ENCODE measurements around the gene CELF4. TPM values are rescaled to one million over a fixed set of nuclear protein-coding genes. Genes with fewer than 3 reads are reported as not detected.

CELF4 gene
- polyA plus RNA-seq, 1 experiment, result not detected

GRCh38 chr18:37351110-37351509, 214.5 kb downstream of the CELF4 start:
- Histone ChIP-seq H3K27me3 (ENCODE audit: control insufficient read depth, insufficient read depth, low read length) (peaks cover 8% of the 10 kb centered on the region), H3K9me3 (ENCODE audit: control insufficient read depth, insufficient read depth, low read length) (no peaks in the 10 kb centered on the region), H3K4me3 (ENCODE audit: low read depth, low read length) (no peak overlapping the region), H3K27ac (ENCODE audit: low read depth, low read length) (no peak overlapping the region)
- ChIA-PET POLR2A (no interaction called here), CTCF (interaction anchor here (0.7 to 0.9 kb wide), 2 partner anchors 34 to 126 kb away, joined by 4 to 5 read pairs; no protein-coding TSS in a partner anchor)
- no peak for TF ChIP-seq CTCF (IDR thresholded peaks at IDR 0.05; ENCODE audit: low read depth, low read length)
- DNase-seq (ENCODE audit: low read depth, low spot score), result no peak

DNA sequence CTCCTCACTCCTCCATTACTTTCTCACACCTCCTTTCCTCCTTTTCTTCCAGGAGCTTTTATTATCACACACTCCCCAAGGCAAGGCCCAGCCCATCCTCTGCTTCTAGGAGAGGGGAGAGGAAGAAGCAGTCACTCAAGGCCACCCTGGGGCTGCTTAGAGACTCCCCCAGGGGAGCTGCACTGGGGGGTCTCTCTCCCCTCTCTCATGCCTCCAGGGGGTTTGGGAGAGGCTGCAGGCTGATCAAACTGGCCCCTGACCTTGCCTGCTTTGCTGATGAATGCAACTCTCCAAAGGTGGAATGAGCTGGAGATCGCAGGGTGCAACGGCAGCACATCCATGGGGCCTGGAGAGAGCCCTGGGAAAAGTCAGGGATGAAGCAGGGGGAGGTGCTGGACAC, 216.9 kb downstream of the CELF4 start:
- no peak for DNase-seq (ENCODE audit: low read depth, low spot score)
- ChIA-PET POLR2A (no interaction called here), CTCF (no interaction called here)
- Histone ChIP-seq H3K9me3 (ENCODE audit: control insufficient read depth, insufficient read depth, low read length) (no peaks in the 10 kb centered on the region), H3K27ac (ENCODE audit: low read depth, low read length) (no peak overlapping the region), H3K4me3 (ENCODE audit: low read depth, low read length) (no peak overlapping the region), H3K27me3 (ENCODE audit: control insufficient read depth, insufficient read depth, low read length) (peaks cover 10% of the 10 kb centered on the region)
- TF ChIP-seq CTCF (IDR thresholded peaks at IDR 0.05; ENCODE audit: low read depth, low read length), result no peak

DNA sequence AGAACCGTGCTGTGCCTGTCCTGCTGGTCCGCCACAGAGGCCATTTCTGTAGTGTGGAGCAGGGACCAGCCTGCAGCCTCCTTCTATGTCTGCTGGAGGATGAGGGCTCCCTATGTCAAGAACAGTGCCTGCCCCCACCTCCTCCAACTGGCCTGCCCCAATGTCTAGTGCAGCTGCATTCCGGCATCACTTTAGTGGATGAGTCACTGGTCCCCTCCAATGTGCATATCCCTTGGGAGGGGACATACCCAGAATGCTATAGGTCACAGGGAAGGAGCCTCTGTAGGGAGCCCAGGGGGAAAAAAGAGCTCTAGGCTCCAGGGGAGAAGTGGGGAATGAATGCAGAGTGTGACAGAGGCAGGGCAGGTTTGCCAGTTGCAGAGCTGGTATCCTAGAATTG, 219.6 kb downstream of the CELF4 start:
- no peak overlapping the region for H3K27ac ChIP-seq (ENCODE audit: low read depth, low read length)
- H3K27me3 ChIP-seq (ENCODE audit: control insufficient read depth, insufficient read depth, low read length), result peaks cover 10% of the 10 kb centered on the region
- ChIA-PET CTCF (no interaction called here), POLR2A (no interaction called here)
- no peaks in the 10 kb centered on the region for H3K9me3 ChIP-seq (ENCODE audit: control insufficient read depth, insufficient read depth, low read length)
- no peak for DNase-seq (ENCODE audit: low read depth, low spot score)
- H3K4me3 ChIP-seq (ENCODE audit: low read depth, low read length), result no peak overlapping the region
- TF ChIP-seq CTCF (IDR thresholded peaks at IDR 0.05; ENCODE audit: low read depth, low read length), result no peak

GRCh38 chr18:37343542-37343851, 222.1 kb downstream of the CELF4 start:
- Histone ChIP-seq H3K27me3 (ENCODE audit: control insufficient read depth, insufficient read depth, low read length) (peaks cover 11% of the 10 kb centered on the region), H3K27ac (ENCODE audit: low read depth, low read length) (no peak overlapping the region), H3K9me3 (ENCODE audit: control insufficient read depth, insufficient read depth, low read length) (no peaks in the 10 kb centered on the region), H3K4me3 (ENCODE audit: low read depth, low read length) (no peak overlapping the region)
- ChIA-PET CTCF (interaction anchor here (0.7 to 1.8 kb wide), 12 partner anchors 9 to 401 kb away, joined by 3 to 5 read pairs (median 4); no protein-coding TSS in a partner anchor), POLR2A (interaction anchor here (0.7 kb wide), 2 partner anchors 116 to 322 kb away, joined by 3 to 4 read pairs; no protein-coding TSS in a partner anchor)
- no peak for TF ChIP-seq CTCF (IDR thresholded peaks at IDR 0.05; ENCODE audit: low read depth, low read length)
- DNase-seq (ENCODE audit: low read depth, low spot score), result no peak

GRCh38 chr18:37341473-37342086, 224.0 kb downstream of the CELF4 start:
- ChIA-PET POLR2A (no interaction called here), CTCF (interaction anchor here (1.1 to 1.7 kb wide), 3 partner anchors 11 to 399 kb away, joined by 4 to 5 read pairs (median 4); no protein-coding TSS in a partner anchor)
- no peak overlapping the region for H3K4me3 ChIP-seq (ENCODE audit: low read depth, low read length)
- no peak overlapping the region for H3K27ac ChIP-seq (ENCODE audit: low read depth, low read length)
- DNase-seq (ENCODE audit: low read depth, low spot score), result no peak
- no peak for TF ChIP-seq CTCF (IDR thresholded peaks at IDR 0.05; ENCODE audit: low read depth, low read length)
- H3K27me3 ChIP-seq (ENCODE audit: control insufficient read depth, insufficient read depth, low read length), result peaks cover 11% of the 10 kb centered on the region
- H3K9me3 ChIP-seq (ENCODE audit: control insufficient read depth, insufficient read depth, low read length), result no peaks in the 10 kb centered on the region

All from AG04450 (cell line).